IPS DF 19.7 (cell line): ENCODE measurements around the gene IL13.

Source experiments
- DNase-seq: peaks from one replicate; pipeline ENCODE4 v3.0.0-alpha.2; 2013; ENCODE audit warnings: low read depth, low spot score

IL13 gene

DNA sequence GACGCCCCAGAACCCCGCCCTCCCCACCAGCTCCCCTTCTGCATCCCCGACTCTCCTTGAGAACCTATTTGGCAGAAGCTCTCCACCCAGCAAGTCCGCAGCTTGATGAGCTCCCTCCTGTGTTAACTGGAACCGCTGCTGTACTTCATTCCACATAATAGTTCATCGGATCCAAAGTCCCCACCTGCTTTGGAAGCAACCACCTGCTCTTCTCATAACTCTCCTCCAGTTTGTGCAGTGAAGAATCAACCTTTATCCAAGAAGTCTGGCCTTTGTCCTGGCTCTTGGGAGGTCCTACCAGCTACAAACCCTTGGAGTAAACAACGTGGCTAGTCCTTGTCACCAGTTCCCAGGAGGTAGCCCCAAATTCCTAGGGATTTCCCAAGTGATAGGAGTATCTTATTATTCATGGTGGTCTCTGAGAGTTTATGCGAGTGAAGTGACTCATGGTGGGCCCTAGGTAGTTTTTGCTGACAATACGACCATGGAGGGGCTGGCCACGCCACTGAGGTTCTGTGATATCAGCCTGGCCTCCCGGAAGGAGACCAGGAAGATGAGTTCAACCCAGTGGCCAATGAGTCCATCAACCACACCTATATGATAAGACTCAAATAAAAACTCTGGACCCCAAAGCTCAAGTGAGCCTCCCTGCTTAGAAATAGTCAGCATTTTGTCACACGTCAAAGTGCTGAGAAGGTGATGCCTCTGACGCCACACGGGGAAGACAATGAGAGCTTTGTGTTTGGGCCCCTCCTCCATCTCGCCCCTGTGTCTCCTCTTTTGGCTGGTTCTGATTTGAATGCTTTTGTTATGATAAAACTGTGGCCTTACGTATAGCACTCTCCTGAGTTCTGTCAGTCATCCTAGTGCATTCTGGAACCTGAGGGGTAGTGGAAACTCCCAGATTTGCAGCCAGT, 12.3 kb downstream of the IL13 start:
- DNase-seq = no peak

DNA sequence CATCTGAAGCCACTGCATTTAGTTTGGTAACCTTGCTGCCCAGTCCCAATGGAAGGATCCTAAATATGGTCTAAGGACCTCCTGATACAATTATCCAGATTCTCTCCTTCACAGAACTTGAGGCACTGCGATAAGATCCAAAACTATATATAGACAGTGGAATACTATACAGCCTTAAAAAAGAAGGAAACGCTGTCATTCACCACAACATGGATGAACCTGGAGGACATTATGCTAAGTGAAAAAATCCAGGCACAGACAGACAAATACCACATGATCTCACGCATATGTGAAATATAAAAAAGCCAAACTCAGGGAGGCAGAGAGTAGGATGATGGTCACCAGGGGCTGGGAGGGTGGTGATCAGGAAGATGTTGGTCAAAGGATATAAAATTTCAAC, 13.0 kb downstream of the IL13 start:
- DNase-seq = no peak

DNA sequence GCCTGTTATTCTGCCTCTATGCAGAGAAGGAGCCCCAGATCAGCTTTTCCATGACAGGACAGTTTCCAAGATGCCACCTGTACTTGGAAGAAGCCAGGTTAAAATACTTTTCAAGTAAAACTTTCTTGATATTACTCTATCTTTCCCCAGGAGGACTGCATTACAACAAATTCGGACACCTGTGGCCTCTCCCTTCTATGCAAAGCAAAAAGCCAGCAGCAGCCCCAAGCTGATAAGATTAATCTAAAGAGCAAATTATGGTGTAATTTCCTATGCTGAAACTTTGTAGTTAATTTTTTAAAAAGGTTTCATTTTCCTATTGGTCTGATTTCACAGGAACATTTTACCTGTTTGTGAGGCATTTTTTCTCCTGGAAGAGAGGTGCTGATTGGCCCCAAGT, 15.5 kb downstream of the IL13 start:
- DNase-seq = no peak

DNA sequence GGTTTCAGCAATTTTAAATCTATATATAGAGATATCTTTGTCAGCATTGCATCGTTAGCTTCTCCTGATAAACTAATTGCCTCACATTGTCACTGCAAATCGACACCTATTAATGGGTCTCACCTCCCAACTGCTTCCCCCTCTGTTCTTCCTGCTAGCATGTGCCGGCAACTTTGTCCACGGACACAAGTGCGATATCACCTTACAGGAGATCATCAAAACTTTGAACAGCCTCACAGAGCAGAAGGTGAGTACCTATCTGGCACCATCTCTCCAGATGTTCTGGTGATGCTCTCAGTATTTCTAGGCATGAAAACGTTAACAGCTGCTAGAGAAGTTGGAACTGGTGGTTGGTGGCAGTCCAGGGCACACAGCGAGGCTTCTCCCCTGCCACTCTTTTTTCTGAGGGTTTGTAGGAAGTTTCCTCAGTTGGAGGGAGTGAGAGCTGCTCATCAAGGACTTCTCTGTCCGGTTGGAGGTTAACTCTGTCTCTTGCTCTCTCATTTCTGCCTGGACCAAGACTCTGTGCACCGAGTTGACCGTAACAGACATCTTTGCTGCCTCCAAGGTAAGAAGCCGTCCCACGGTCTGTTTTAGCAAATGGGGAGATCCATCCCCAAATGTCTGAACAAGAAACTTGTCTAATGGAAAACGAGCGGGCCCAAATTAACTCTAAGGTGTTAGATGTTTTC, 16.1 kb downstream of the IL13 start, which contains the start of gene IL4:
Gene IL4 (plus strand): TSS at position 51 of the 692 bp plus-strand sequence. CDS start 62 bp downstream, at position 113.
- DNase-seq = no peak

DNA sequence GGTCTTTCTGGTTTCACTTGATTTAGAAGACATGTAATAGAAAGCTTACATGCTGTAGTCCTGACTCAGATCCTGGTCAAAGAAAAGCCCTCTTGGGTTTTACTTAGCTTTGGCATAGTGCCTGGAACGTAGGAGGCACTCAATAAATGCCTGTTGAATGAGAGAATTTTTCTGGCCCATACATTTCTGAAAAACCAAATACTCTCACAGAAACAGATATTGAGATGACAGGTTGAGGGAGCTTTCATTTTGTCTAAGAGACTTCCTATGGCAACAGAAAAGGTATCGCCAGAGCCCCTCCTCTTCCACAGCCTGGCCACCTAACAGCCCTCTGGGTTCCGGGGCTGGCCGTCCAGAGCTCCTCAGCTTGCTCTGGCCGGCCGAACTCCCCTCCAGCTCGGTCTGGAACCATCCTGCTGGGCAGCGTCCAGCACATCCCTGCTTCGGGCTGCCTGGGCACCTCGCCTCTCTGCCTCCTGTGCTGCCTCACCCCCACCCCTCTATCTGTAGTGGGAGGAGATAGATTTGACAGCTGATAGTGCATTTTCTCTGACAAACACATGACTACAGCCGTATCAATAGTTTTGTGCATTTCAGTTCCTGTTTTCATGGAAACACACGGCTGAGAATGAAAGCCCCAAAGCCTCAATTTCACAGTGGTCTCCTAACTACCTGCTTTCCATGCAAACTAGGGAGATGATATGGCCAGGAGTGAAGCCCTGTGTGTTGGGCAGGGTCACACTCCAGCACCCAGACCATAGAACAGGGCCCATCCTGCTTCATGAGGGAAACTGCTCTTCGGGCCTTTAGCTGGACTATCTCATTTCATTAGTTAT, 16.9 kb downstream of the IL13 start:
- no peak for DNase-seq

DNA sequence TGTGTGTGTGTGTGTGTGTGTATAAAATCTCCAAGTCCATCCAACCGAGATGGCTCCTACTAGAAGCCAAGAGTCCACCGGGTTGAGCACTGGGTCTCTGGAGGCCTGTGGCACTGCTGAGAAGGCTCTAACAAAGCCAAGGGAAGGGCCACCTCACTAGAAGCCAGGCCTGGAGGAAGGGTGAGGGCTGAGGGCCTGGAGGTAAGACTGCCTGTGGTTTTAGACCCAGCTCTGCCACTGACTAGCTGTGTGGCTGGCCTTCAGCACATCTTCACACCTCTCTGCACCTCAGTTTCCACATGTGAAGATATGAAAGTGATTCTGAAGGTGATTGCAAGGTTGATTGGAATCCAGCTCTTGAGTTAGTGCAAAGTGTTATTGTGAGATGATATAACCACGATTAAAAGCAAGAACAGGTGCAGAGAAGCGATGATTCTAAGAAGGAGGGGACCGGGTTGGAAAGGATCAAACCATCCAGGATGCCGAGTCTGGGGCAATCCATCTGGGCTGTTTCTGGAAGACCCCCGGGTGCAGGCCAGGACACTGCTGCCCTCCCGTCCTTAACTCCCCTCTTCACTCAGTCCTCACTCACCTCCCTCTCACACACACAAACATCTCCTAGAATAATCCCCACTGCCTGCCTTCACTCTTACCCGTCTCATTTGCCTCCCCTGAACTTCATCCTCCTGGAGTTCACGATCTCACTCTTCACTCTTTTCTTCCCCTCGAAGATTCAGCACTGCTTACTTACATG, 18.1 kb downstream of the IL13 start:
- DNase-seq = no peak

DNA sequence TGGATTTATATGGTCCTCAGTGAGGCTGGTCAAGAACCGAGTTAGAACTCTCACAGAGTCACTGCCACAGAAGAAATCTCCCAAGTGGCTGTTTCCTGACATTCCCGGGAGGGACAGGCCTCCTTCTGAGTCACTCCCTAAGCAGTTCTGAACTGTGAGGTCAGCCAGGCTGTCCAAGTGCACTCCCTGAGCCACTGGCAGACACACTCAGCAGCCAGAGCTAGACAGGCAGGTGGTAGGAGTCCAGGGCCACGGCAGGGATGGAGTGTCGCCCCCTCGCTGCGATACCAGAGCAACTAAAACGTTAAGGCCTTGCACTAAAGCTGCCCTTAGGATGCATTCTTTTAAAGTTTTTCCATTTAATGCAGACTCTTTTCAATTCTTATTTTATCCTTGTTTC, 19.2 kb downstream of the IL13 start:
- no peak for DNase-seq

DNA sequence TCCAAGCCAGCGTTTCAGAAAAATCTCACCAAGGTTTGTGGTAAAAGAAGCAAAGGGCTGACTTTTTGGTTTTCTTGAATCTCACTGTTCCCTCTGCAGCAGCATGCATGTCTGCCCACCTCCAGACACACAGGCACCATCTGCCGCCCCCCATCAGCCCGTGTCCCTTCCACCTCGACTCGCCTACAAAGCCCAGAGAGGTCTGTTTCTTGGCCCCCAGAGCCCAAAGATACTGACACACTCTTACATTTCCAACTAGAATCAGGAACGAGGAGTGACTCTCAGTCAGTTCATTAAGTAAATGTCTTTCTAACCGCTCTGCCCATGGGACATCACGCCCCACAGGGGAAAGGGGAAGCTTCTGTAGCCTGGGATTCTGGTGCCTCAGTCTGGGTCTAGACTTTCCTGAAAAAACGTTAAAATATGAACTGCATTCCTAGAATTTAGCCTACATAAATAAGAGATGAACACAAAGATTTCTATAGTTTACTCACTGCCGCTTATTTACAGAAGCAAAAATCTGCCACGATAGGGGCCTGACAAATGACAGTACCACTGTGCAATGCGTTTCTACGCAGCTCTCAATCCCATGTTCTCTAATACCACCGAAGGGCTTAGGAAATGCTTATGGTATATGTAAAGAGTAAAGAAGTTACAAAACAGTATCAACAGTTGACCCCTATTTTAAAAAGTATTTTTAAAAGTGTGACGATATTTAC, 19.9 kb downstream of the IL13 start:
- DNase-seq = no peak

DNA sequence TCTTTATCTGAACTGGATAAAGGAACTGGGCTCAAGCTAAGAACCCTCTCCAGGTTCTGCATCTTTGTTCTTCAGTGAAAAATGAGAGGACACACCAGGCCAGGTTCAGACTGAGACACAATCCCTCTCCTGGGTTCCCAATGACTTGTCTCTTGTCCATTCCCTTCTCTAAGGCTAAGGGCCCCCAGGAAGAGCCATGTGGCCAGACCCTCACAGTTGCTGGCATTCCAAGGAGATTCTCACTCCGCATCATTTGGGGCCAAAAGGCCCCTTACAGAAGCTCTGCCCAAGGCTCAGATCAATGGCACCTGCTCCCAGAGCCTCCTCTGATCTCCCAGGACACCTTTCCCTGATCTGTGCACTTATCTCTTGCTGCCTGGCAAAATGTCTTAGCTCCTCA, 20.8 kb downstream of the IL13 start:
- DNase-seq = no peak

DNA sequence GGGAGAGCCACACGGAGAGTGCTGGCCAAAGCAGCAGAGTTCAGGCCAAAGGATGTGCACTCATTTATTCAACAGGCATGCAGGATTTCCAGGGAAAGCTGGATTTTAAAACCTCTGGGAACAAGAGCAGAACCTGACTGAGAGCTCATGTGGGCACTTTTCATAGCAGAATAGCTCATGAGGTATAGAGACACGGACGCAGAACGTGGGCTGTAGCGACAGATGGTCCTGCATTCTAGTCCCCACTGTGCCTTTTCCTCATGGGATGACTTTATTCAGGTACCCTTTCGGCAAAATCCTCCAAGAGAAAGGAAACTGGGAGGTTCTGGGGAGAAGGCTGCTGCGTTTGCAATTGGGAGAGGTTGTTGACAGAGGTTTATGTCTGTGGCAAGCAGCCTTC, 21.2 kb downstream of the IL13 start:
- DNase-seq = no peak

DNA sequence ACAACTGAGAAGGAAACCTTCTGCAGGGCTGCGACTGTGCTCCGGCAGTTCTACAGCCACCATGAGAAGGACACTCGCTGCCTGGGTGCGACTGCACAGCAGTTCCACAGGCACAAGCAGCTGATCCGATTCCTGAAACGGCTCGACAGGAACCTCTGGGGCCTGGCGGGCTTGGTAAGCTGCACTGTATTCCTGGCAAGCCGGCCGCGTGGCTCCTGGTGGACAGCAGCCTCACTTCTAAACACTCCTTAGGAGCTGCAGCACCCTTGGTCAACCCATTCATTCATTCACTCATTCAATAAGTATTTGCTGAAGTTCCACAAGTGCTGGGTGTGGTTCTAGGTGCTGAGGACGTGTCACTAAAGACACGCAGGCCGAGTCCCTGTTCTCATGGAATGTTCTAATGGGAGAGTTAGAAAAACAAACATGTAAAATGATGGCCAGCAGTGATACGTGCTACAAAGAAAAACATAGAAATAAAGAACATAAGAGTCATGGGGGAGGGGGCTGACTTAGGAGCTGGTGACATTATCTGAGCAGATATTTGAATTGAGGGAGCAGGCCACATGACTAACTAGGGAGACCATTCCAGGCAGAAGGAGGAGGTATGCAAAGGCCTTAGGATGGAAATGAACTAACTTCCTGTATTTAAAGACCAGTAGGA, 21.9 kb downstream of the IL13 start:
- DNase-seq = no peak

DNA sequence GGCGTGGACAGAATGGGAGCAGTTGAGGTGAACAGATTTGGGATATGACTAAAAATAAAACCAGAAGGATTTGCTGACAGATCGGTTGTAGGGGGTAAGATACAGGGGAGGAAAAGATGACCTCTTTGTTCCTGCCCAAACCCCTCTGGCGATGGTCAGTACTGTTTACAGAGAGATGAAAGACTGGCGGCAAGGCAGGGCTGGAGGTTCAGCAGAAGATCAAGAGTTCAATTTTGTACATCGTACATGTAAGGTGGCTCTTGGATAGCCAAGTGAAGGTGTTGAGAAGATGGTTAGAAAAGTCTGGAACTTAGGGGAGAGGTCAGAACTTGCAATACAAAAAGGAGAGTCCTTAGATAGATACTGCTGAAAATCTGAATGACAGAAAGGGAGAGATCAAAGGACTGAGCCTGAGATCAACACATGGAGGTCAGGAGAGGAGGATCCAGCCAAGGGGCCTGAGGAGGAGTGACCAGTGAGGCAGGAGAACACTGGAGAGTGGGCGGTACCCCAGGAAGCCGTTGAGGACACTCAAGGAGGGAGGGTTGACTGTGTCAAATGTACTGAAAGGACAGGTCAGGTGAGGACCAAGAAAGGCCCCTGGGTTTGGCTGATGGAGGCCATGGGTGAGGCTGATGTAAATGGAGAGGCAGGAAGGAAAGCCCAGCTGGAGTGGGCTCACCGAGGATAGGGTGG, 23.0 kb downstream of the IL13 start:
- DNase-seq = no peak

DNA sequence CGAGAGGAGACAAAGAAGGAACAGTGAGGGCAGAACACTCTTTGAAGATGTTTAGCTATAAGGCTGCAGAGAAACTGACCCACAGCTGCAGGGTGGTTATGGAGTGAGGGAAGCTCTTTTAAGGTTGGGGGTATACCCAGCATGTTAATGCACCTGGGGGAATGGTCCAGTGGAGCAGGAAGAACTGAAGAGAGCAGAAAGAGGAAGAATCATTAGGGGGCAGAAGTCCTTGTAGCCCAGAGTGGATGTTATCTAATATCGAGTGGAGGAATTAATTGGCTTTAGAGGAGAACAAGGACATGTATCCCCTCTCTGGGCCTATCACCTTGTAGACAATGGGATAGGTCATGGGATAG, 23.5 kb downstream of the IL13 start:
- no peak for DNase-seq

DNA sequence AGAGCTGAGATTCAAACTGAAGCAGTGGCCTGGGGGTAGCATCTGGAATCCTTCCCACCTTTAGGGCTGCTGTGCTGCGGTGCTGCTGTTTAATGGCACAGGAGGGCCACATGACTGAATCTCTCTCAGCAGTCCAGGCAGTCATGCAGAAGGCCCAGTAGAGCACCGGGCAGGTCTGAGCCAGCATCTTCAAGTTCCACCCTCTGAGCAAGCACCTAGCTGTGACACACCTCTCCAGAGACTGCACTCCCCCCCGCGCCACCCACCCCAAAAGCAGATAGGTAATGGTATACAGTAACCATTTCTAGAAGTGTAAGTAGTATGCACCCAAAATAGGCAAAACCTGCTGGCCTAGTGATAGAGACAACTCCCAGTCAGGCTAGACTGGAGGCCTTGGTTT, 24.0 kb downstream of the IL13 start:
- DNase-seq = no peak

DNA sequence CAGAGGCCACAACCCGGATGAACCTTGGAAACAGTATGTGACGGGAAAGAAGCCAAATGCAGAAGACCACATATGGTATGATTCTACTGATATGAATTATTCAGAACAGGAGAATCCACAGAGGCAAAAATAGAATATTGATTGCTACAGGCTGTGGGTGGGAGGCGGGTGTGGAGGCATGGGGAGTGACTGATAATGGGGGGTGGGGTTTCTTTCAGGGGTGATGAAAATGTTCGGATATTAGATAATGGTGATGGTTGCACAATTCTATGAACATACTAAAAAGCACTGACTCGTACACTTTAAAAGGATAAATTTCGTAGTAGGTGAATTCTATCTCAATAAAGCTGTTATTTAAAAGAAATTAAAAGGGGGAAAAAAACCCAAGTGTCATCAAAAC, 26.5 kb downstream of the IL13 start:
- no peak for DNase-seq

DNA sequence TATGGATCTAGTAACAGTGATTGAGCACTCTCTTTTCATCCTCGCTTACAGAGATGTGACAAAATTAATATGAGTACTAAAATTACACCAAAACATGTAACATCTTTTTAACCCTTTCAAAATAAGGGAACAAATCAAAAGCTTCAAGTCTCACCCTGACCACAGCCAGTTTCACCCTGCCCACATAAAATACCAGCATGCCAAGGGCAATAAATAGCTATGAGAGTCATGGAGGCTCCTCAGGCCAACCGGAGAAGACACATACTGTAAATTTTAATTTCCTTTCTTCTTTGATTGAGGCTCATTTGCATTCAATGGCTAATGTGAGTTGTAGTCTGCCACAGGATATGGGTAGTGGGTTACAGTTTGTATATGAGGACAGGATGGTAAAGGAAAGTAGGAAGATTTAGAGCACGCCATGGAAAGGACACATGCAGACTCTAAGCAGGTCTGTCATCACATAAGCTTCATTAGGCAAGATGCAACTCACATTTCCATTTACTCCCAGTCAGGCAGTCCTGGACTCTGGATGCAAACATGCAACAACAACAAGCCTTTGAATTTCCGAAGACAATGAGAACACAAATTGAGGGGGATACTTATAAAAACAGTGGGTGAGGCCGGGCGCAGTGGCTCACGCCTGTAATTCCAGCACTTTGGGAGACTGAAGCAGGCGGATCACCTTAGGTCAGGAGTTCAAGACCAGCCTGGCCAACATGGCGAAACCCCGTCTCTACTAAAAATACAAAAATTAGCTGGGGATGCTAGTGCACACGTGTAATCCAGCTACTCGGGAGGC, 27.1 kb downstream of the IL13 start:
- DNase-seq = no peak

DNA sequence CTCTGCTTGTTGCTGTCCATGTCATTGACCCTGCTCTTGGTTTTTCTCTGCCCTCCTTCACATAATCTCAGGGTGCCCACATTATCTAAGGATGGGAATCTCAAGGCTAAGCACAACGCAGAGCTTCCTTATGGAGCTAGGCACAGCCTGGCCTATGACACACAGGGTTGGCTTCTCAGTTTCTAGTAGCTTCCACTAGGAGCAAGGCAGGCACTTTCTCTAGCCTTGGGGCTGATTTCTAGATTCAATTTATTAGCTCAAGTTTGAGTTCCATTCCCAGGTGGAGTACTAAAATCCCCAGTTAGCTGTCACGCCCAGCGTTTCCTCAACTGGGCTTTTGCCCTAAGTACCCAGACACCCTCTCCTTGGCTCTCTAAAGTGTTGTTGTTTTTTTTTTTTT, 28.2 kb downstream of the IL13 start:
- DNase-seq = no peak

DNA sequence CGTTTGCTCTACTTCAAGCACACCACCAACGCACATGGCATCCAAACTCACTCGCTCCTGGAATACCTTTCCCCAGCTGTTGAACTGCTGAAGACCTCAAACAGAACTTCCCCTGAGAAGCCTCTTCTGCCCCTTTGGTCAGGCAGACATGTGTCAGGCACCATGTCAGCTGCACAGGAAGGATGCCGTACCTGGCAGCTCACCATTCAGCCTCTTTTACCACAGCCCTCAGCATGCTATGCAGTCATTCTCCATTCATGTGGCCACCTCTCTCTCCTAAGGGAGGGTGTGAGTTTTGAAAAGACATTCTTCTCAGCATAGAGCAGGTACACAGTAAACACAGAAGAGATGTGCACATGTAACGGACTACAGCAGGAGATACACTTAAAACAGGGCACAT, 30.0 kb downstream of the IL13 start:
- no peak for DNase-seq
